ENCODE results near the gene ENPEP. TPM values are rescaled to one million over a fixed set of nuclear protein-coding genes. Genes with fewer than 3 reads are reported as not detected.

The ENPEP gene
- total RNA-seq, 1 donor from 2014 or later = 2.4 TPM

- TF ChIP-seq CTCF (IDR thresholded peaks at IDR 0.05; ENCODE audit: partially characterized antibody, unreplicated experiment) = no peak
- Mint-ChIP-seq H3K9me3 (ENCODE audit: unreplicated experiment) (no peaks in the 10 kb centered on the region), H3K27me3 (ENCODE audit: unreplicated experiment) (no peaks in the 10 kb centered on the region), H3K4me1 (ENCODE audit: low read depth, unreplicated experiment) (peaks cover 9% of the 10 kb centered on the region), H3K4me3 (ENCODE audit: unreplicated experiment) (no peak overlapping the region), H3K27ac (ENCODE audit: unreplicated experiment) (no peak overlapping the region), H3K36me3 (ENCODE audit: unreplicated experiment) (no peaks in the 10 kb centered on the region)
- no peak for DNase-seq
These were observed 16.6 kb downstream of the ENPEP start for GRCh38 chr4:110492522-110492921.

GRCh38 chr4:110493520-110493919 is 17.6 kb downstream of the ENPEP start:
- H3K27ac Mint-ChIP-seq (ENCODE audit: unreplicated experiment) = no peak overlapping the region
- TF ChIP-seq CTCF (IDR thresholded peaks at IDR 0.05; ENCODE audit: partially characterized antibody, unreplicated experiment) = no peak

GRCh38 chr4:110498420-110498819 is 22.5 kb downstream of the ENPEP start:
- Mint-ChIP-seq H3K9me3 (ENCODE audit: unreplicated experiment) (peaks cover 7% of the 10 kb centered on the region), H3K27me3 (ENCODE audit: unreplicated experiment) (no peaks in the 10 kb centered on the region), H3K4me1 (ENCODE audit: low read depth, unreplicated experiment) (no peaks in the 10 kb centered on the region), H3K36me3 (ENCODE audit: unreplicated experiment) (no peaks in the 10 kb centered on the region), H3K27ac (ENCODE audit: unreplicated experiment) (no peak overlapping the region), H3K4me3 (ENCODE audit: unreplicated experiment) (no peak overlapping the region)
- no peak for TF ChIP-seq CTCF (IDR thresholded peaks at IDR 0.05; ENCODE audit: partially characterized antibody, unreplicated experiment)
- no peak for DNase-seq

More at GRCh38 chr4:110493520-110493919, 17.6 kb downstream of the ENPEP start:
- no peaks in the 10 kb centered on the region for H3K27me3 Mint-ChIP-seq (ENCODE audit: unreplicated experiment)
- DNase-seq = no peak
- H3K4me3 Mint-ChIP-seq (ENCODE audit: unreplicated experiment) = no peak overlapping the region
- peaks cover 3% of the 10 kb centered on the region for H3K4me1 Mint-ChIP-seq (ENCODE audit: low read depth, unreplicated experiment)
- H3K36me3 Mint-ChIP-seq (ENCODE audit: unreplicated experiment) = no peaks in the 10 kb centered on the region
- H3K9me3 Mint-ChIP-seq (ENCODE audit: unreplicated experiment) = no peaks in the 10 kb centered on the region

- Mint-ChIP-seq H3K9me3 (ENCODE audit: unreplicated experiment) (peaks cover 7% of the 10 kb centered on the region), H3K27ac (ENCODE audit: unreplicated experiment) (no peak overlapping the region), H3K36me3 (ENCODE audit: unreplicated experiment) (no peaks in the 10 kb centered on the region), H3K4me3 (ENCODE audit: unreplicated experiment) (no peak overlapping the region), H3K27me3 (ENCODE audit: unreplicated experiment) (no peaks in the 10 kb centered on the region), H3K4me1 (ENCODE audit: low read depth, unreplicated experiment) (no peaks in the 10 kb centered on the region)
- no peak for DNase-seq
- no peak for TF ChIP-seq CTCF (IDR thresholded peaks at IDR 0.05; ENCODE audit: partially characterized antibody, unreplicated experiment)
These were observed 23.2 kb downstream of the ENPEP start for GRCh38 chr4:110499126-110499525.

GRCh38 chr4:110501826-110502225 is 25.9 kb downstream of the ENPEP start:
- Mint-ChIP-seq H3K27ac (ENCODE audit: unreplicated experiment) (no peak overlapping the region), H3K36me3 (ENCODE audit: unreplicated experiment) (no peaks in the 10 kb centered on the region), H3K4me1 (ENCODE audit: low read depth, unreplicated experiment) (no peaks in the 10 kb centered on the region), H3K27me3 (ENCODE audit: unreplicated experiment) (no peaks in the 10 kb centered on the region), H3K4me3 (ENCODE audit: unreplicated experiment) (no peak overlapping the region), H3K9me3 (ENCODE audit: unreplicated experiment) (peaks cover 7% of the 10 kb centered on the region)
- DNase-seq = no peak
- TF ChIP-seq CTCF (IDR thresholded peaks at IDR 0.05; ENCODE audit: partially characterized antibody, unreplicated experiment) = no peak

Measured in glutamatergic neuron (in vitro differentiated cells).